Panc1 (cell line): Measurements from ENCODE around the gene RPSA. TPM values are rescaled to one million over a fixed set of nuclear protein-coding genes. Genes with fewer than 3 reads are reported as not detected.

Experiments used
- ATAC-seq: fragments of 200-7000 bp; cut with Tn5 transposase; 2 replicates; pipeline ENCODE4 v1.9.1; 2020; ENCODE audit warnings: mild to moderate bottlenecking, moderate library complexity
- BruUV-seq: library from RNA; stranded (reverse); fragments of 400-500 nt; replicated peaks from 2 replicates; lab custom pipeline; 2021; lab: Mats Ljungman, UMichigan
- CTCF ChIA-PET: fragments of 300-600 bp; sonication (Branson Sonifier 250); formaldehyde crosslinking; loops from one replicate; lab custom pipeline; 2022; ENCODE audit warnings: antibody characterized with exemption; lab: Charles Lee
- POLR2A ChIA-PET: fragments of 300-600 bp; sonication (Branson Sonifier 250); formaldehyde crosslinking; loops from one replicate; lab custom pipeline; 2022; ENCODE audit warnings: antibody characterized with exemption; lab: Charles Lee
- DNase-seq: peaks from one replicate; pipeline ENCODE4 v3.0.0-alpha.2; 2010; ENCODE audit warnings: low read depth, low spot score
- H3K27ac ChIP-seq: 2 replicates; pipeline ENCODE4 v1.5.1; 2011; ENCODE audit warnings: mild to moderate bottlenecking, low read length, inconsistent platforms
- H3K27me3 ChIP-seq: fragments of 200-500 bp; sonication (Bioruptor generic); 2 replicates; pipeline ENCODE4 v1.6.0; 2014; ENCODE audit warnings: low read length, inconsistent platforms; ENCODE audit not compliant: control insufficient read depth, insufficient read depth
- H3K36me3 ChIP-seq: fragments of 200-500 bp; sonication (Bioruptor generic); 2 replicates; pipeline ENCODE4 v1.5.1; 2014; ENCODE audit warnings: inconsistent platforms, mild to moderate bottlenecking, low read length, moderate library complexity; ENCODE audit not compliant: control insufficient read depth, insufficient read depth
- H3K4me1 ChIP-seq: 2 replicates; pipeline ENCODE4 v1.5.1; 2011; ENCODE audit warnings: inconsistent platforms, mild to moderate bottlenecking, low read length, moderate library complexity; ENCODE audit not compliant: control insufficient read depth, insufficient read depth
- H3K4me3 ChIP-seq, 2 experiments: 2 replicates each; pipeline ENCODE4 v1.5.1; 2011 to 2012; ENCODE audit warnings: low read depth in 2 of 2, low read length in 2 of 2, mild to moderate bottlenecking in 2 of 2, inconsistent platforms in 1 of 2, moderate library complexity in 1 of 2
- H3K9me3 ChIP-seq: fragments of 200-500 bp; sonication (Bioruptor generic); 2 replicates; pipeline ENCODE4 v1.5.1; 2014; ENCODE audit warnings: low read depth, mild to moderate bottlenecking, inconsistent platforms, low read length, moderate library complexity; ENCODE audit not compliant: control insufficient read depth, insufficient read depth
- CTCF ChIP-seq: fragments of 450-650 bp; IDR thresholded peaks from 2 replicates; pipeline ENCODE4 v1.5.1; 2017; ENCODE audit warnings: mild to moderate bottlenecking
- POLR2AphosphoS5 ChIP-seq: IDR thresholded peaks from 2 replicates; pipeline ENCODE4 v1.6.1; 2012; ENCODE audit warnings: mild to moderate bottlenecking, low read depth, low read length, moderate library complexity
- REST ChIP-seq, 2 experiments: IDR thresholded peaks; 2 replicates each; pipeline ENCODE4 v1.6.1; 2011 to 2012; ENCODE audit warnings: low read depth in 2 of 2, control low read depth in 1 of 2, low read length in 1 of 2, mild to moderate bottlenecking in 1 of 2, moderate library complexity in 1 of 2; ENCODE audit not compliant: insufficient read depth in 1 of 2
- SIN3A ChIP-seq: IDR thresholded peaks from 2 replicates; pipeline ENCODE4 v1.6.1; 2012; ENCODE audit warnings: low read depth, mild to moderate bottlenecking, low read length, moderate library complexity, borderline replicate concordance; ENCODE audit not compliant: insufficient read depth
- TCF7L2 ChIP-seq: IDR thresholded peaks from 2 replicates; pipeline ENCODE4 v1.6.1; 2011; ENCODE audit warnings: mild to moderate bottlenecking, low read depth, low read length, inconsistent platforms
- in situ Hi-C: cut with HindIII; loops from 2 replicates; pipeline ENCODE4 v1.10.0; 2016; ENCODE audit warnings: low sequenced_read_pairs, low pct_unique_long_range_greater_than_20kb
- intact Hi-C: fragments of 100-400 bp; cut with micrococcal nuclease; formaldehyde crosslinking; loops from one replicate; pipeline ENCODE4 v1.10.0; 2022; ENCODE audit not compliant: unreplicated experiment
- total RNA-seq: library from RNA; stranded (reverse); gene quantifications from one replicate; pipeline ENCODE4 v1.2.1, GENCODE V29; 2021; ENCODE audit not compliant: unreplicated experiment

The RPSA gene
- total RNA-seq, 1 experiment from 2014 or later = 856 TPM

DNA sequence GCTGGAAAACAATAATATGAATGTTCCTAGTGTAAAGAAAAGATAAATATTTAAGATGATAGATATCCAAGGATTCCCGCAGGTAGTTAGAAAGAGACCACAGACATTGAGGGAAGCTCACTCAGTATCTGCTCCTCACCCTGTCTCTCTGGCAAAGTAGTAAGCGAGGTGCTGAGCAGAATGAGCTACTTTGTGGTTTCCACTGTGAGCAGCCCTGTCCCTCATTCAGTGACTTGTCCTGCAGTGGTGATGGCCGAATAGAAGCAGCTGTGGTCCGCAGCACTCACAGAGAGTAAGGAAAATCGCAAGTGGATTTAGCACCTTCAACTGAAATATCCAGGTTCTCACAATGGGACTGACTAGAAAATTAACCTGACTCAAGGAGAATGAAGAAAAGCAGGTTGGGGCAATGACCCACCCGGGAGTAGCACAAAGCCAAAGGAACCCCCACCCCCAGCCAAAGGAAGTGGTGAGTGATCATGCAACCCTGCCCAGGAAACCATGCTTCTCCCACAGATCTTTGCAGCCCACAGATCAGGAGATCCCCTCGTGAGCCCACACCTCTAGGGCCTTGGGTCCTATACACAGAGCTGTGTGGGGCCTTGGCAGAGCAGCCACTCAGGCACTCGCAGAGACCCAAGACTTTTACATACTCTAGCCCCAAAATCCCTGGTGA is 45.1 kb upstream of the RPSA start:
- POLR2A ChIA-PET = no interaction called here
- CTCF ChIA-PET = no interaction called here
- Histone ChIP-seq H3K4me3 (no peak overlapping the region), H3K36me3 (no peaks in the 10 kb centered on the region), H3K9me3 (no peaks in the 10 kb centered on the region), H3K4me1 (no peaks in the 10 kb centered on the region), H3K27ac (no peak overlapping the region), H3K27me3 (no peaks in the 10 kb centered on the region)
- ATAC-seq = no peak
- TF ChIP-seq SIN3A = no peak
- no peak for TF ChIP-seq TCF7L2
- no peak for TF ChIP-seq REST (IDR thresholded peaks at IDR 0.05; ENCODE audit: insufficient read depth in 1 of 2, low read depth in 2 of 2, low read length in 1 of 2)
- TF ChIP-seq POLR2AphosphoS5 = no peak
- no peak for TF ChIP-seq CTCF
- BruUV-seq = no TSS peak
- in situ Hi-C loops (no loop called here), intact Hi-C loops (no loop called here)
- no peak for DNase-seq

DNA sequence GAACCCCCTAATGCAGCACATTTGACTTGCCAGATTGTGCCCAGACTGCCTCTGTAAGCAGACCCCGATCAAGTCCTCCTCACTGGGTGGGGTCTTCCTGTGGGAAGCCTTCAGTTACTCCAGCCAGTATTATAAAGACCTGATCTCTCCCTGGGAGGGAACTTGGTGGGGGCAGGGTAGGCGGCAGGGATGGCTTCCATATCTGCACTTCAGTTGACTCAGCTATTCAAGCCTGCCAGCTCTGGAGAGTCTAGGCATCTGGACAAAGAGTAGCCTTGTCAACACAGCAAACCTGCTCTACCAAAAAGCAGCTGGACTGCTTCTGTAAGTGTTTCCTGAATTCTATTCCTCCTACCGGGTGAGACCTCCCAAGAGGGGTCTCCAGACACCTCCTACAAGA is 44.3 kb upstream of the RPSA start:
- CTCF ChIA-PET = no interaction called here

More for the DNA sequence above, 44.3 kb upstream of the RPSA start:
- Histone ChIP-seq H3K9me3 (no peaks in the 10 kb centered on the region), H3K4me3 (no peak overlapping the region), H3K36me3 (no peaks in the 10 kb centered on the region), H3K27ac (no peak overlapping the region), H3K27me3 (no peaks in the 10 kb centered on the region), H3K4me1 (no peaks in the 10 kb centered on the region)
- BruUV-seq = no TSS peak
- POLR2A ChIA-PET = no interaction called here
- ATAC-seq = no peak
- intact Hi-C loops = no loop called here
- TF ChIP-seq CTCF (no peak), SIN3A (no peak), REST (IDR thresholded peaks at IDR 0.05; ENCODE audit: insufficient read depth in 1 of 2, low read depth in 2 of 2, low read length in 1 of 2) (no peak), POLR2AphosphoS5 (no peak), TCF7L2 (no peak)
- no peak for DNase-seq
- in situ Hi-C loops = no loop called here
